Pons (tissue), 1 donor: ENCODE results near the gene HDAC4.

Experiments
- DNase-seq: peaks from one replicate; pipeline ENCODE4 v3.0.0-alpha.2; 2016; ENCODE audit warnings: low spot score

HDAC4 gene

GRCh38 chr2:239279508-239280295, 121.1 kb downstream of the HDAC4 start:
- no peak for DNase-seq

GRCh38 chr2:239278941-239279365, 121.9 kb downstream of the HDAC4 start:
- no peak for DNase-seq

DNA sequence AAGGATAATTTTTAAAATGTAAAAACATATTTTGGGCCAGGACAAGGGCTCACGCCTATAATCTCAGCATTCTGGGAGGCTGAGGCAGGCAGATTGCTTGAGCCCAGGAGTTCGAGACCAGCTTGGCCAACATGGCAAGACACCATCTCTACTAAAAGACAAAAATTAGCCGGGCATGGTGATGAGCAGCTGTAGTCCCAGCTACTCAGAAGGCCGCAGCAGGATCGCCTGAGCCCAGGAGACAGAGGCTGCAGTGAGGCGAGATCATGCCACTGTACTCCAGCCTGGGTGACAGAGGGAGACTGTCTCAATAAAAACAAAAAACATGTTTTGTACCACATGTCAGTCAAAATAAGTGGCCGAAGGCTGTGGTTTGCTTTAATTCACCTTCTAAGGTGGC, 122.5 kb downstream of the HDAC4 start:
- no peak for DNase-seq

DNA sequence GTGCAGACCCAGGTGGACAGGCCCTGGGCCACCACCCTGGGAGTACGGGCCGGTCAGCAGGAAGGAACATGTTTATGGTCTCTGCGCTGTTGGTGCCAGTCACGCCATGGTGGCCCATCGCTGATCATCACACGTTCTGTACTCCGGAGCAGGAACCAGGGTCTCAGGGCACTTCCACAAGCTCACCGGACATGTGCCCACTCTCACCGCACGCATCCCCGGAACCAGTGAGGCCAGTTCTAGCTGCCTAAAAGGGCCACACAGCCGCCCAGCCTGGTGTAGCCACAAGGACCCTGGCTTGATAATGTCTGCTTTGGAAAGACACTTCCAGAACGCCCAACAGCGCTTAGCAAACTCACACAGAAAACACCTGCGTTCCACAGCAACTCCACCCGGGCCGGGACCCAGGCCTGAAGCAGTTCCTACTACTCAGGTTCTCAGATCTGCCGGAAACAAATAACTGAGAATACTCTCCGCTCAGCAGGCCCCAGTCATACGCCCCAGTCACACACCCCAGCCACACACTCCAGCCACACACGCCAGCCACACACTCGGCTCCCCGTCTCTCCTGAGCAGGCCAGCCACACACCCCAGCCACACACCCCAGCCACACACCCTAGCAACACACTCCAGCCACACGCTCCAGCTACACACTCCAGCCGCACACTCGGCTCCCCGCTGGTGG, 123.3 kb downstream of the HDAC4 start:
- no peak for DNase-seq

DNA sequence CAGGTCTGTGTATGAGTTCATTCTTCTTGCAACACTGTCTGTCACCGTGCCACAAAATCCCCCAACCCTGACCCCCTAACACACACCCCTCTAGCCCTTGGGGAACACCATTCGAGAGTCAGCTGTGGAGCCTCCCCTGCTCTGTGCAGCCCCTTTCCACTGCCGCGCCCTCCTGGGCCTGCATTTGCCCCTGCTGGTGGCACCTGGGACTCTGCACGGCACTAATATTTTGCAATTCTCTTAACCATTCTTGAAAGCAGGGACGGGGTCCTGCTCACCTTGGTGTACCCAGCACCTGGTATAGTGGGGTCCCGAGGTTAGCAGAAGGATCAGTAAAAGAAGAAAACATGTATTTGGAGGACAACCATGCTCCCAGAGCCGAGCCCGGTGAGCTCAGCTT, 124.0 kb downstream of the HDAC4 start:
- DNase-seq, result no peak

DNA sequence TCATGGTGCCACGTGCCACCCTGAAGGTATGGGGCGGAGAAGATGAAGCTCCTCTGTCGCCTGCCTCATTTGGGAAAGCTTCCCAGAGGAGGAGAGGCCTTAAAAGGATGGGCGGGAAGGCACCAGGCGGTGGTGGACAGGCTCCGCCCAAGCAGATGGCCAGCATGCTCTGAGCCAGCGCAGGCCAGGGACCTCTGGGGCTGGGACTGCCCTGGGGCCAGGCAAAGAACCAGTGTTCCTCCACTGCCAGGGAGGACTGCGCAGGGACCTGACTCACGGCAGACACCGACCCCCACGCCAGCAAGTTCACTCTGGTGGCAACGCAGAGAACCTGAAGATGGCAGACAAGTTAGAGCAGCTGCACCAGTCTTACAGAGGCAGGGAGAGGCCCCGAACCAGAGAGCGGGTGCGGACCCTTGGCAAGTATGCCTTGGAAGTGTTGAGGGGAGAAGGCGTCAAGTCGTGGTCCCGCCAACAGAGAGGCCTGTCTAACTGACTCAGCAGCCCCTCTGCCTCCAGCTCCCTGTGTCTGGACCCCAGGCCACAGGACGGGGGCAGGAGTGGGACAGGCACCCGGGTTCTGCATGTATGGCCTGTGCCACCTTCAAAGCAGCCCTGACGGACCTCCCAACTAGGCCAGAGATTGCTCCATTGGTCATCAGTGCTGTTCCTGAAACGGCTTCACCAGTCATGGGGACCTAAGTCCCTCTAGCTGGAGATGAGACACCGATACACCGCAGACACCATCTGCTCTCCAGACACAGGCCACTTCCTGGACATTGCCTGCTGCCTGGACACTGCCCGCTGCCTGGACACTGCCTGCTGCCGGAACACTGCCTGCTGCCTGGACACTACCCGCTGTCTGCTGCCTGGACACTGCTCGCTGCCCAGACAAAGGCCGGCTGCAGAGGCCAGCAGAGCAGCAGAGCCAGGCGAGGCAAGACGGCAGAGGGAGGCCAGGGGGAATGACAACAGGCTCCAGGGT, 124.7 kb downstream of the HDAC4 start:
- peak; percentile 82 for DNase-seq

GRCh38 chr2:239275044-239275685, 125.7 kb downstream of the HDAC4 start:
- no peak for DNase-seq

DNA sequence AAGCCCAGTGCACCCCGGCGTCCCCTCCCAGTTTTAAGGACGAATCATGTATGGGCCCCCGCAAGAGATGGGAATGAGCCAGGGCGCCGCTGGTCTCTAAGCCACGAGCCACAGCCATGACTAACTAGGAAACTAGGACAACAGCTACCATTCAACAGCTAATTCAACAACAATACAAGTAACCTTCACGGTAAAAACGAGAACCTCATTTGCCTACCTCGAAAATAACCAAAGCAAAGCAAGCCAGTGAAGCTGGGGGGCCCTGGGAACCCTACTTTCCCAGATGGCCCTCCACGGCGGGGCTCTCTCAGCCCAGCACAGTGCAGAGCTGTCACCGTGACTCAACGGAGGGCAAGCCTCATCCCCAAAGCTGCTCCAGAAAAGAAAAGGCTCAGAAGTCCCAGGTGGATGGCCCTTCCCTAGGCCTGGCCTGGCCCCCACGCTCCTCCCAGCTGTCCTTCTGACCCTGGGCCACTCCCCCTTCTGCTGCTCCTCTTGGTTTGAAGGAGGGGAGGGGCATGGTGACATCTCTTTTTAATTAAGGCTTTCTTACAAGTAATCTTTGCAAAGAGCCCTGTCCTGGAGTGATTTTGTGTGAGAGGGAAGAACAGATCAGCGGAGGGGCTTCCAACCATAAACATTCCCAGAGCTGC, 126.3 kb downstream of the HDAC4 start:
- DNase-seq, result no peak

GRCh38 chr2:239273280-239274234, 127.3 kb downstream of the HDAC4 start:
- DNase-seq, result no peak

DNA sequence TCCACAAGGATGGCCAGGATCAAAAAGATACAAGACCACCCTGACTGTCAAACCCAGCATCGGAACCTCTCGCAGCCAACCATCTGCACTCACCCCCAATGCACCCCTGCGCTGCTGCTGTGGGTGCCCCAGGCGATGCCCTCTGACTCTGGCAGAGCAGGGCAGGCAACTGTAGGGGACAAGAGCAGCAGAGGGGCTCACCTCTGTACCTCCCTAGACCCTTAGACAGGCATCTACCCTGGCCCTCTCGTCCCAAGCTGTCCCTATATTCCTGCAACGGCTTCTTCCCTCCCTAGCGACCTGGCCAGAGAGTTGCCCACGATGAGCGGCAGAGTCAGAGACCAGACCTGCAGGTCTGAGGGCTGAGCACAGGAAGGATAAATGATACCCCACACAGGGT, 128.2 kb downstream of the HDAC4 start:
- no peak for DNase-seq

- no peak for DNase-seq
Observed at GRCh38 chr2:239271882-239272281, 128.9 kb downstream of the HDAC4 start.

DNA sequence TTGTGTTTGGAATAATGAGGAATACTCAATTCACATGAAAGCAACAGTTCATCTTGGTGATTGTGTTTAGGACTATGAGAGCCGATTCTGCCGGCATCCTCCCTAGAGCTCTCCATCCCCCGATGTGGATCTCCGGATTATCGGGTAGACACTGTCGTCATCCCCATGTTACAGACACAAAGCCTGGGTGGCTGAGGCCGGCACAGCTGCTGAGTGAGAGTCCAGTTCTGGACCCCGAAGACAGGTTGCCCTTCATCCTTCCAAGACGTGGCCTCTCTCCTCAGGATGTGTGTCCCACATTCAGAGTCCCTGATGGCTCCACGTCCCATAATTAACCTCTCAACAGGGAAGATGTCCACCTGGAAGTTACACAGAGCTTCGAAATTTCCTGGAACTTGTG, 129.3 kb downstream of the HDAC4 start:
- DNase-seq, result no peak

GRCh38 chr2:239269916-239270315, 130.9 kb downstream of the HDAC4 start:
- no peak for DNase-seq

DNA sequence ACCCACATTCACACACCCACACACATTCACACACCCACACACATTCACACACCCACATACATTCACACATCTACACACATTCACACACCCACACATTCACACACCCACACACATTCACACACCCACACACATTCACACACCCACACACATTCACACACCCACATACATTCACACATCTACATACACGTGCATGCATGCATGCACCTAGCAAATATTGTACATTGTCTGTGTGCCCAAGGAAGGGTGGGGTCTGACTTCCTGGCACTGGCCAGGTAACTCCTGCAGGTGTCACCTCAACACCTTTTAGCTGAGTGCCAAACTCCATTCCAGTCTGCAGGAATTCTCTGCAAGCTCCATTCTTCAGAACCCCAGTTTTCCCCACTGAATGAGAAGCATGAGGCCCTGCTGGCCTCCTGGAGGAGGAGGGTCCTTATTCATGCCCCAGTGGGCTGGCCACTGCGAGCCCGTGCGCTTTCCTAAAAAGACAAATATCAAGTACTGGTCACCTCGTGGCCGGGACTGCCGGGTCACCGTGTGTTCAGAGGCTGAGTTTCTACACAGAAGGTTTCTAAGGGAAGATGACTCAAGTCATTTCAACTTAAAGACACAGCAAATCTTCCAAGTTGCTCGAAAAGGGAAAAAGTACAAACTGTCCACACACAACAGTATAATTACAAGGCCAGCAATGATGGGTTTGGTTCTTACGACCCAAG, 131.5 kb downstream of the HDAC4 start:
- no peak for DNase-seq

- no peak for DNase-seq
Observed at GRCh38 chr2:239268549-239268948, 132.3 kb downstream of the HDAC4 start.

- DNase-seq, result no peak
Observed at GRCh38 chr2:239268082-239268481, 132.7 kb downstream of the HDAC4 start.

DNA sequence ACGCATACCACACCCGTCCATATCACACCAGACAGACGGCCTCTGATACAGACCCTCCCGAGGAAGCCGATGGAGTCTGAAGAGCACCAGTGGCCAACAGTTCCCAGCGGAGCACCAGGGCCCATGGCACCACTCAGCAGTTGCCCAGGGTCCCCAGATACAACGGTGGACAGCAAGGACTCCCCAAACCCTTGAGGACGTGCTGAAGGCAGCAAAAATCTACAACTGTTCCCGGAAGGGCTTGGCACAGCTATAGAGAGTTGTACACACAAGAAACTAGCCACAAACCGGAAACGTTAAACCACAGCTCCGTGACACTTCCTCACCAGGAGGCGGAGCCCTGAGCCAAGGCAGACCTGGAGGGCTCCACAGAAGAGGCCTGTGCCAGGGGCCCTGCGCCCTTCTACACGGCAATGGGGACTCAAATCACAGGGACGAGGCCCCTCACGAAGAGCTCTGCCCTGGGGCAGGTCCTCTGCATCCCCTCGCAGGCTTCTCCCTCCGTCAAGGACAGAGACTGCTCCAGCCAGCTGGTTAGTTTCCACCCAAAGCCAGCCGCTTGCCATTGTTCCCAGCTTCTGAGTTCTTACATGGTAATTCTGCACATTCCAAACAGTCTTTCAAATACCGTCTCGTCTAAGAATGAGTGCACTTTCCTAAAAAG, 133.4 kb downstream of the HDAC4 start:
- DNase-seq, result peak; percentile 77

DNA sequence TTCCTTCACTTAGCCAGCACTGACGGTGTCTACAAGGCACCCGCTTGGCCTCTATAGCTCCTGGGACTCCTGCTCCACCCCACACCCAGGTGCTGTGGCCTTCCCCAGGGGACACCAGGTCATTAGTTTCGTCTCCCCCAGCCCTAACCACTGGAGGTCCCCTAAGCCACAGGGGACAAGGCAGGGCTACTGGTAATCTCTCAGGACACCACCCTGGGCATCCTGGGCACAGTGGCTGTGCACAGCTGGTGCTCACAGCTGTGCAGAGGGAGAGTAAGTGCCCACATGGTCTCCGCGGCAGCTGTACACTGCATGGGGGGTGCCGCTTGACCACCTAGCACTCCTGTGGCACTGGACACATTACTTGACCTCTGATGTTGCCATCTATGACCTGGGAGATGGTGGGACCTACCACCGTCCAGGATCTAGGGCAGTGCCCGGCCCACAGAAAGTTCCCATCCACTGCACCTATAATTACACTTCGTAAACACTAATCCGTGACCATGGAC, 134.0 kb downstream of the HDAC4 start:
- DNase-seq, result no peak

- DNase-seq, result no peak
Observed at GRCh38 chr2:239266434-239266766, 134.4 kb downstream of the HDAC4 start.
